Activated CD4-positive, alpha-beta T cell treated with anti-CD3 and anti-CD28 coated beads, Interleukin-2, Interleukin-4, amounts not matched to agents 100 ng/mL and 50 ng/mL, durations not matched to agents 16 hours and 8 hours (primary cell): ENCODE results near the gene LAYN.

Experiments
- DNase-seq: peaks from one replicate; pipeline ENCODE4 v3.0.0-alpha.2; 2020; ENCODE audit warnings: low spot score

The LAYN gene

GRCh38 chr11:111531687-111532364 lies 8.7 kb upstream of the LAYN start:
- peak; percentile 76 for DNase-seq

GRCh38 chr11:111532365-111532709 lies 8.2 kb upstream of the LAYN start:
- DNase-seq = no peak

- DNase-seq = no peak
These were observed 5.2 kb upstream of the LAYN start for GRCh38 chr11:111535281-111535680.

GRCh38 chr11:111537336-111537860 lies 3.1 kb upstream of the LAYN start:
- no peak for DNase-seq

DNA sequence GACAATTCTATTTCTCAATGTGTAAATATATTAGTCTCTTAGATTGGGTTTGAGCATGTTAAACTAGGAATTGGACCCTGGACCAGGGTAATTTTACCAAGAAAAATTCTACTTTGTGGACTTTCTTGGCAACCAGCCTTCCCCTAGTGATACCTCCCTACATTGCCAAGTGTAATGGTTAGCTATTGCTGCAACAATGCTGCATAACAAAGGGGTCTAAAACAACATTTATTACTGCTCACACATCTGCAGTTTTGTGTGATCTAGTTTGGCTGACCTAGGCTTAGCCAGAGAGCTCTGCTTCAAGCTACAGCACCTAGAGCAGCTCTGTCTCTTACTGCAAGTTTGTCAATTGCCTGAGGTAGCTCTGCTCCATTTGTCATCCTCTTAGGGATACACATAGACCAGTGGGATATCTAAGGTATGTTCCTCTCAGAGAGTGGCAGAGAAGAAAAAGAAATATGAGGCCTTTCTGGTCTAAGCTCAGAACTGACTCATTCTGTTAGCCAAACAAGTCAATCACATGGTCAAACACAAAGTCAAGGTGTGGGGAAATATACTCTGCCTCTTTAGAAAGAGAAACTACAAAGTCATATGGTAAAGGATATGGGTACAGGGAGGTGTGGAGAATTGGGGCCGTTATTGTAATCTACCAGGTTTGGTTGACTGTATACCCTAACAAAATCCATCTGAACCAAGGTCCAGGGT lies 2.0 kb upstream of the LAYN start:
- DNase-seq = peak; percentile 21

- DNase-seq = no peak
These were observed 950 bp upstream of the LAYN start for GRCh38 chr11:111539426-111540113.

DNA sequence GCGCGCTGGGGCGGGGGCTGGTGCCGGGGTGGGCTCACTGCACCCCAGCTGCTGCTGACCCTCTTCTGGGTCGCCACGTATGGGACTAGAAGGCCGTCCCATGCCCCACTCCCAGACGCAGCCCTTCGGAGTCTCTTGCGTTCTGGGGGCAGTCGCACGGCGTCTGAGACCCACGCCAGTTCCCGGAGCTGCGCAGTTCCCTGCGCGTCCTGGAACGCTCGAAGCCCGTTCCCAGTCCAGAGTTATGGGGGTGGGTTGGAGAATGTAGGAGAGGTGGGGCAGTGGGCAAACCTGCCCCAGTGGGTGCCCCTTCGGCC lies 375 bp downstream of the LAYN start:
- no peak for DNase-seq

DNA sequence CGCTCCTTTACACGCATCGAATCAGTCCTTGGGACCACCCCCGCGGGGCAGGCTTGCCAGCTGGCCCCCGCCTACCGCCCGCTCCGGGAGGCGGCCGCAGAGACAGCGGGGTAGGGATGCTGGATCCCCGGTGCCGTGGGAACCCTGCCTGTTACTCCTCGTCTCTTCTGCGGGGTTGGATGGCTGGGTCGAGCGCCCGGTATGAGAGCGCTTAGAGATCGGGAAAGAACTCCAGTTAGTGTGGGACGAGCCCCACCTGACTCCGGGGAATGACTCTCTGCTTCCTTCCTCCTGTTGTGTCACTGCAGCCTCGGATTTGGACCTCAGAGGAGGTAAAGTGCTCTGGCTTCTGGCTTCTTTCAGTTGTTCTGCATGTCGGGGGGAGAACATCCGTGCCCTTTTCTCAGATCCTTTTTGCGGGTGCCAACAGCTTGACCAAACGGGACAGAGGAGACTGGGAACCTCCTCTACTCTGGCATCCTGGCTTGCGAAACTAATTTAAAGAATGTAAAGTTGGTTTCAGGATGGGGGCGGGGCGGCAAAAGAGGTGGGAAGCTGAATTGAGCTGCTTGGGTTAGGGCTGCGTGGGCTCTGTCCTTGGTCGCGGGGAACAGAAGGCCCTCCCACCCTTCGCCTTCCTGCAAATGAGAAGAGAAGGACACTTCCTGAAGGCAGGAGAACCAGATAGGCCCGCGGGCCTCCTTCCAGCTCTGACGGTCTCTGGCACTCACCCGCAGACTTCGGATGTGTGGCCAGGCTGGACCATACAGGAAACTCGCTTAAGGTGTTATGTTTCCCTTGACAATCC lies 938 bp downstream of the LAYN start:
- no peak for DNase-seq

DNA sequence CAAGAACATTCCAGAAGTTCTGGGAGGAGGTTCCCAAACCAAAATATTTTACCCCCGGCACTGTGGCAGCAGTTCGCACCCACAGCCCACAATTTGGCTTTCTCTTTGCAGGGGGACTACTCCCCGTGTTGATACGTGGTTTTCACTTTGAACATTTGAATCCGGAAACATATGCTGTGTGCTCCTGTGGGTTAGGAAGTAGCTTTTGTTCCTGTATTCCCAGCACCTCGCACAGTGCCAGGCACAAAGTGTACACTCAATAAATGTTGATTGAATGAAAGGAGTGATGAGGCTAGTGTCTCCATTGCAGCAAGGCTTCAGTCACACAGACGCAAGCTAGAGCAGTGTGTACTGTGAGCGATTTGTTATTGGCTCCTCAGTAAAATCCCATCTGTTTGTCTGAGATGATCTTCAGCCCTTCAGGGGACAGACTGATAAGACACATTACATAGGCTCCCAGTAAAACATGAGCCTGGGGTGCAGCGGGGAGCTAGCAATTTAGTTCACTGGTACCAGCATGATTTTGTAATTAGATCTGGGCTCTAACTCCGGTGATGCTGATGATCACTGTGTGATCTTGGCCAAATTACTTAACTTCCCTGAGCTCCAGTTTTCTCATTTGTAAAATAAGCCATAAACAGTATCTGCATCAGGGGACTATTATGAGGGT lies 2.2 kb downstream of the LAYN start:
- no peak for DNase-seq

DNA sequence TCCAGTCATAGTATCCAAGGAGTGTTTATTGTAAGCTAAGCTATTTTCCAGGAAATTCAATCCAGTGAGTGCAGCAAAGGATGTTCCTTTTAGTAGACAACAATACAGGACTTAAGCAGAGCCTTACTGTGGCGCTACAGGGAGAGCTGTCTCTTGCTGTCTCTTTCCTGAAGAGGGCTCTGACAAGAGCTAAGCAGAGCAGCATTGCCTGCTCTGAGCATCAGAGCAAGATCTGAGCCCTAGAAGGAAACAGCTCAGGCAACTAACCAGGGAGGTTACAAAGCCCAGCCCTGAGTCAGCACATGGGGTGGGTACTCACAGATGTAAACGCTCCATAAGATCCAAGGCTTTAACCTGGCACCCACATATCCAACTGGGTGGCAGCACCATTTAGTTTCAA lies 8.0 kb downstream of the LAYN start:
- DNase-seq = no peak

DNA sequence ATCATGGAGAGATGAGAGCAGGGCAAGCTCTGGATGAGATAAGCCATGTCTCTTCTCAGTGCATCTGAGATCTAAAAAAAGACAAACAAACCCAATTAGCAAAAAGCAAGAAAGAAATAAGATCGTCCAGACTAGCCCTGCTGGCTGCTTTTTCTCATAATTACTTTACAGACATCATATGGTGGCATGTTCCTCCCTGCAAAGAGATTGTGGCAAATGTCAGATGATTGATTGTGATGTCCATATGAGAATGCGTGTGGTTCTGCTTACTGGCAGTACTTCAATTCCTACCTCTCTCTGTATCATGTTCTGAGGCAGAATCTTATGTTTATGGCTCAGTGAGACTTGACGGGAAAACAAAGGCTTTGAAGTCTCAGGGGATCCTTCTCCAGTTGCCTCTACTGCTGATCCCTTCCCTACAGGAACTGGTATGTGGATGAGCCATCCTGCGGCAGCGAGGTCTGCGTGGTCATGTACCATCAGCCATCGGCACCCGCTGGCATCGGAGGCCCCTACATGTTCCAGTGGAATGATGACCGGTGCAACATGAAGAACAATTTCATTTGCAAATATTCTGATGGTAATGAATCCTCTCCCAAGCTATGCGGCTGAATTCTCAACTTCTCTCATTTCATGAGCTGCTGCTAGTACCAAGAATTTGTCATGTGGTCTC lies 8.8 kb downstream of the LAYN start:
- DNase-seq = no peak

GRCh38 chr11:111549869-111550203 lies 9.3 kb downstream of the LAYN start:
- no peak for DNase-seq

GRCh38 chr11:111550258-111550657 lies 9.7 kb downstream of the LAYN start:
- no peak for DNase-seq

DNA sequence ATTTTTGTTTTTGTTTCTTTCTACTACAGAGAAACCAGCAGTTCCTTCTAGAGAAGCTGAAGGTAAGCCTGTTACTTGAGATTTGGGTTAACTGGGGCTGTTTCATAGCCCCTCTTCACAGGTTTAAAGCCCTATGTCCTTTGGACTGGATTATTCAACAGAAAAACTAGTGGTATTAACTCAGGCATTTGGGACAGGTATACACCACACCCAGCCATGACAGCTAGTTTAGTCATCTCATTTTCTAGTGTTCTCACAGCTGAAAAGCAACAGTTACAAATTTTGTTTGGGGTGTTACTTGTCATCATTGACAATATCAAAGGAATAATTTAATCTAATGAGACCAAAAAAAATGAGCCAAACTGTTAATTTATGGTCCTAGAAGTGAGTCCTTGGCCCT lies 14.0 kb downstream of the LAYN start:
- DNase-seq = no peak

DNA sequence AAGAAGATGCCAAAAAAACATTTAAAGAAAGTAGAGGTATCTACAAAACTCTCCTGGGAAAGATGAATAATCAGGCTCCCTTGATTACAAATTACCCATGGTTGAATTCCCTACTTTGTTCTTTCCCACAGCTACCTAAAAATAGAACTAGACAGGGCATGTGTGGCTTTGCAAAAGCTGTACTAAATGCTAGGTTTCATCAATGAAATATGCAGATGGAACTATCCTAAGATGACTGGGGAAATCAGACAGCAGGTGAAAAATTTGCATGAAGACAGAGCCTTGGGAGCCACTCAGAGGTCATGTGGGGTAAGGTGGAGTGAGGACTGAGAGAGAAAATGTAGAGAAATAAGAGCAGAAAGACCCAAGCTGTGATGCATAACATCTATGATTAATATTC lies 14.7 kb downstream of the LAYN start:
- DNase-seq = no peak

- DNase-seq = no peak
These were observed 17.0 kb downstream of the LAYN start for GRCh38 chr11:111557425-111558111.

DNA sequence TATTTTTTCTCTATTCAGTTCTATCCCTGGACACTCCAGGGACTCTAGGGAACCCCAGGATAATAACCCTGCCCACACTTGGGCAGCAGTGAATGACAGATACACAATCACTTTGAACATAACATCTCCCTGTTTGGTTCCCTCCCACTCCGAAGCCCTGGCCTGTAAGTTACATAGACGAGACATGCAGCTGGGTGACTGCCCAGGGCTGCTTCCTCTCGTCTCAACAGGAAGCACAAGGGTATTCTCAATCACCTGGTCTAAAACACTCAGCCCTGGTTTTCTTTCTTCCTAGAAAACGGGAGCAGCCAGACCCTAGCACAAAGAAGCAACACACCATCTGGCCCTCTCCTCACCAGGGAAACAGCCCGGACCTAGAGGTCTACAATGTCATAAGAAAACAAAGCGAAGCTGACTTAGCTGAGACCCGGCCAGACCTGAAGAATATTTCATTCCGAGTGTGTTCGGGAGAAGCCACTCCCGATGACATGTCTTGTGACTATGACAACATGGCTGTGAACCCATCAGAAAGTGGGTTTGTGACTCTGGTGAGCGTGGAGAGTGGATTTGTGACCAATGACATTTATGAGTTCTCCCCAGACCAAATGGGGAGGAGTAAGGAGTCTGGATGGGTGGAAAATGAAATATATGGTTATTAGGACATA lies 19.4 kb downstream of the LAYN start:
- DNase-seq = no peak

- no peak for DNase-seq
These were observed 20.3 kb downstream of the LAYN start for GRCh38 chr11:111560800-111561199.

DNA sequence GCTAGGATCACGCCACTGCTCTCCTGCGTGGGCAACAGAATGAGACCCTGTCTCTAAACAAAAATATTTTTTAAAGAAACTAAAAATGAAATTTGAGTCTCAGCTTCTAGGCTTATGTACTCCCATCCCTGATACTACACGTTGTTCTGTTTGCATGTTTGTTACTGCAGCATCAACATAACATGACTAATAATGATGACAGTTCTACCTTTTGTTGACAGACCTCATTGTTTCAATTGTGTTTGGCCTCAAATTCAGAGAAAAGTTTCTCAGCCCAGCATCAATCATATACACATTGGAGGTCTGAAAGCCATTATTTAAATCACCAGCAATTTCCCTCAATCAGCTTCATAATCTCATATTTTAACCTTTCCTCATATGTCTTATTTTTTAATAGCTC lies 20.8 kb downstream of the LAYN start:
- no peak for DNase-seq

DNA sequence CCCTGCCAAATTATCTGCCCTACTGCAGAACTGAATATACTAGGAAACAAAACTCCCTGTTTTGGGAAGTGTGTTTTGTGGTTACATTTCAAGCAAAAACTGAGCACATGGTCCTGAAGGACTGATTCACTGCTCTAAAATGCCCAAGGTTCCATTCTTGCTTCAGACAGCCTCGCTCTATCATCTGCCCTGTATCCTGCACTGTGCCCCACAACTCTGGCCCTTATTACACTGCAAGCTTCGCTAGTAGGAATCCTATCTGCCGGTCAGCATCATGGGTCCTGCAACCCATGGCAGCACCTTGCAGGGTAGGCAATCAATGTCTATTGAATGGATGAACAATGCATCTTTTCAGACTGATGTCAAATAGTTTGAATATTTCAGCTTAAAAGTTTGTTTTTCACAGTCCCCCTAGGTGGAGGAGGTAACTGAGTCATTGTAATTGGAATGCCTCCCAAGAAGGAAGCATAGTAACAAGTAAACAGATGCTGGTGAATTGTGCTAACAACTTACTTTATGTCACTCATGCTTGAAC lies 21.3 kb downstream of the LAYN start:
- no peak for DNase-seq
